Germinal center (tissue), 1 donor: ENCODE data around the gene GPS1.
A peak's percentile ranks its signal among the peaks of the same experiment; 100 is the strongest.

Source experiments
- DNase-seq: peaks from one replicate; pipeline ENCODE4 v3.0.0; 2012; ENCODE audit warnings: mixed read lengths, low spot score

Gene GPS1

GRCh38 chr17:82059272-82060000, 7.7 kb downstream of the GPS1 start:
- DNase-seq: no peak

GRCh38 chr17:82060001-82060380, 8.3 kb downstream of the GPS1 start:
- no peak for DNase-seq

- DNase-seq: no peak
These were observed 8.9 kb downstream of the GPS1 start for GRCh38 chr17:82060614-82061013.

DNA sequence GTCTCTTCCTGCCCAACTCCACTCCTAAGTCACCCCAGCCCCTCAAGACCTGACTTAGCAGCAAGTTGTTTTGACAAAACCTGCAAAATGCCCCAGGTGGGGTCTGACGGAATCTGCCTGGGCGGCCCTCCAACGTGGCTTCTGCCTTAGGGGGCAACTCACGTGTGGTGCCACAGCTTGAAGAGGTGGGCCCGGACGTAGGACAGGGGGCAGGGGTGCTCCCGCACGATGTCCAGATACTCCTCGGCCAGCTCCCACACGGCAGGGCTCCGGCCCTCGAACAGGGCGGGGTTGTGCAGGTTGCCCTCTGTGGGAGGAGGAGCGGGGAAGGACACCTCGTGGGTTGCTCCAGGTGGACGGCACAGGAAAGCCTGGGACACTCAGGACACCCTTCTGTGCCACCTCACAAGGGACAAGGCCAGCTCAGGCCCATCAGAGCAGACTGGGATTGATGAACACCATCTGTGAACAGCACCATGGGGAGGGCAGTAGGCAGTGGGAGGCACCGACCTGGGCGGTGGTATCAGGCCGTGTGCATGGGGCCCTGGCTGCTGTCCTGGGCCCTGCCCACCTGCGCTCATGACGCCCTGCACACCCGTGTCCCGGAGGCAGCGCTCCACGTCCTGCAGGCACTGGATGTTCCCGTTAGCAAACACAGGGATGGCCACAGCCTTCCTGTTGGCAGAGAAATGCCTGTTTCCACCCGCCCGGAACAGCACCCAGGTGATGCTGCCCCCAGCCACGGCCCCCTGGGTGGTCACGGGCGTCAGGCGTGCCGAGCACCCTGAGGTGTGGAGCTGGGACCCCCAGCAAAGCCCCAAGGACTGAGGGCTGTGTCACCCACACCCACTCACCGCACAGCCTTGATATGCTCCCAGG, 9.6 kb downstream of the GPS1 start:
- no peak for DNase-seq

- DNase-seq: no peak
These were observed 10.6 kb downstream of the GPS1 start for GRCh38 chr17:82062076-82062983.

DNA sequence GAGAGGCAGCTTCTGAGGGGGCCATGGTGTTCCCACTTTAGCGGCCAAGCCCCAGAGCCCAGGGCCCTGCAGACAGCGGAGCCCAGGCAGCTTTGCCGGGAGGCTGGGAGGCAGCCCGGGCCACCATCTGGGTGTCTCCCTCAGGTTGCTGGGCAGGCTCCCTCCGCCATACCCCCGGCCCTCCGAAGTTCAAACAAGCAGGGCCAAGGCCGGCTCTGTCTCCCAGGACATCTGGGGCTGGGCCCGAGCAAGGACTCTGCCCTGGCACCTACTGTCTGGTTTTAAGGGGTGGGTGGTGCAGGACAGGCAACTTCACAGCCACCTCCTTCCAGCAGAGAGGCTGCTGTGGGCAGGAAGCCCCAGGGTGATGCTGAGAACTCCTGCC, 11.3 kb downstream of the GPS1 start:
- DNase-seq: no peak

GRCh38 chr17:82063424-82064415, 12.0 kb downstream of the GPS1 start:
- no peak for DNase-seq

DNA sequence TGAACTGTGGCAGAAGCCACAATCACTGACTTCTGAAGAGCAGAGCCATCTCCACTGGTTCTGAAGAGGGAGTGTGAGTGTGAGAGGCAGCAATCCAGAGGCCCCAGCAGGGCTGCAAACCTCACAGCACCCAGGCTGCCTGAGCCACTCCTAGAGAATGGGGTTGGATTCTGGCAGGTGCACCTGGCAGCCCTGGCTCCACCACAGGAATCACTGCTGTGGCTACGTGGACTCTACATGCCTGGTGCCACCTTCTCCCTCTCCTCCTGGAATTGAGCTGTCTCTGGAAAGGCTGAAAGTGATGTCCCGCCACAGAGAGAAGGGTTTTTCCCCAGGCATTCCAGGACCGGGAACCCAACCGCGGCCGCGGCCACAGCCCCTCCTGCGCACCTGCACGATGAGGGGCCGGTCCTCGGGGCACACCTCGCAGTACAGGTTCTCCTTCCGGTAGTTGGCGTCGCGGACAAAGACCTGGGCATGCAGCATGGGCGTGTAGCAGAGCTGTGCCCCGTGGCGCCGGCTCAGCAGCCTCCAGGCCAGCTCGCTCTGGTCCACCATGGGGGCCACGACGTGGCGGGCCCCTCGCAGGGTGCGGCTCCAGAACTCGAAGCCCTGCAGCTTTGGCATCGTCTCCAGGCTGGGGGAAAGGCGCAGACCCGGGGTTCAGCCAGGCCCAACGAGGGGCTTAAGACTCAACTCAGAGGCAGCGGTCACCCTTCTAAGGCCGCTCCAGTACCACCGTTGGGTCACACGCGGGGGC, 12.9 kb downstream of the GPS1 start:
- peak; percentile 33 for DNase-seq

GRCh38 chr17:82065193-82065637, 13.5 kb downstream of the GPS1 start:
- no peak for DNase-seq

GRCh38 chr17:82065638-82066303, 14.1 kb downstream of the GPS1 start, which contains the start of gene DUS1L:
Gene DUS1L (minus strand): TSS chr17:82065804. CDS start chr17:82065059, 745 bp downstream.
- peak; percentile 84 for DNase-seq

GRCh38 chr17:82070611-82071010, 18.9 kb downstream of the GPS1 start:
- DNase-seq: no peak

GRCh38 chr17:82072827-82073226, 21.1 kb downstream of the GPS1 start:
- no peak for DNase-seq

DNA sequence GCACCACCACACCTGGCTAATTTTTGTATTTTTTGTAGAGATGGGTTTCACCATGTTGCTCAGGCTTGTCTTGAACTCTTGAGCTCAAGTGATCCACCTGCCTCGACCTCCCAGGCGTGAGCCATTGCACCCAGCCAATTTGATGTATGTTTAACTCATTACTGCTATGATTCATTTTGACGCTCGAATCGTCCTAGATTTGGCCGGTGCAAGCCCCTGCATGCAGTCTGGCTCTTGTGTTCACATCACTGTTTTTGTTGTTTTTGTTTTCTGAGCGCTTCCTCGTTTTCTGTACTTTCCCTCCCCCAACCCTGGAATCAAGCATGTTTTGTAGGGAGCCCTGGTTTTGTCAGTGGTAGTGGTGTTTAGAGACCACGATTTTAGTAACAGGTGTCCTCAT, 21.7 kb downstream of the GPS1 start:
- DNase-seq: no peak

- DNase-seq: no peak
These were observed 24.5 kb downstream of the GPS1 start for GRCh38 chr17:82076018-82076784.

- no peak for DNase-seq
These were observed 25.3 kb downstream of the GPS1 start for GRCh38 chr17:82076785-82077591.

DNA sequence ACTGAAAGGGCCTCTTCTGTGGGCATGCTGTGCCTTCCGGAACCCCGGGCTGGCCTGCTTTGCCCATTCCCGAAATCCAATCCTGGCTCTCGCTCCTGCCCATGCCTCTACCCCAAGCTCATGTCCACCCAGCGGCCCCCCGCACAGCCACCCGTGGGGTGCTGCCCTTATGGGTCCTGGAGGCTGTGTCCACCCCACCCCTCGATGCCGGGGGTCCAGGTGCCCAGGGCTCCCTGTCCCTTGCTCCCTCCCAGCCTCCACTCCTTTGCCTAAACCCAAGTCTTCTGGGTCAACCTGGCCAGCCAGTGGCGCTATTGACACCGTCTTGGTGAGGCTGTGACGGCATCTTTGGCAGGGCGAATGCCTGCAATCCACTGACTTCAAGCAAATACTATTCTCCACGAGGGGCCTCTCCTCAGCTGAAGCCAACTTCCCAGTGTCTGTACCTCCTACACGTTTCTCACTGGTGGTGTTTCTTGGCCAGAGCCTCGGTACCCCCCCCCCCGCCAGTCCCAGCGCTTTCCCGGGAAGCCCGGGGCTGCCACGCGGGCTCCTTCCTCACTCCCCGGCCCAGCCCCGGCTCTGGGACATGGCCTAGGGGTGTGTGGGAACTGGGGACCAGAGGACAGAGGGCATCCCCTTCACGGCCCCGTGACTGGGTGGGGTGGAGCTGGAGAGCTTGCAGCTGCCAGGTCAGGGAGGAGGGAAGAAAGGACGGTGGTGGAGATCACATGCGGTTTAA, 26.1 kb downstream of the GPS1 start:
- DNase-seq: no peak

- no peak for DNase-seq
These were observed 26.7 kb downstream of the GPS1 start for GRCh38 chr17:82078433-82078832.
